ENCODE results near the gene NID1.

DNA sequence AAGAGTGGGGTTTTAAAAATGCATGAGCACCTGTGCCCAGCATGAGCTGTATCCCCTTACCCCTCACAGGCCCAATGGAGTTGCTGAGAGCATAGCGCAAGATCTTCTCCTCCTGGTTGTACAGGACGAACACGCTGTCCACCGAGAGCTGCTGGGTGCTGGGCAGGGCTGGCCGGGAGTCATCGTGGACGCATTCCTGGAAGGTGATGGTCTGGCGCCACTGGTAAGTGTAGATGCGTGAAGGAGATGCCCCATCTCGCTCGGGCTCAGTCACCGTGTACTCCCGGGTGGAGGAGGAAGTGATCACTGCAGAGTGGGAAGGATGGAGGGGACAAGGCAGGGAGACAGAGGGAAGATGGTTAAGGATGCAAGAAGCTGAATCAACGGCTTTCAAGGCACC, 39.1 kb downstream of the NID1 start:
- TF ChIP-seq, protein P1, sequence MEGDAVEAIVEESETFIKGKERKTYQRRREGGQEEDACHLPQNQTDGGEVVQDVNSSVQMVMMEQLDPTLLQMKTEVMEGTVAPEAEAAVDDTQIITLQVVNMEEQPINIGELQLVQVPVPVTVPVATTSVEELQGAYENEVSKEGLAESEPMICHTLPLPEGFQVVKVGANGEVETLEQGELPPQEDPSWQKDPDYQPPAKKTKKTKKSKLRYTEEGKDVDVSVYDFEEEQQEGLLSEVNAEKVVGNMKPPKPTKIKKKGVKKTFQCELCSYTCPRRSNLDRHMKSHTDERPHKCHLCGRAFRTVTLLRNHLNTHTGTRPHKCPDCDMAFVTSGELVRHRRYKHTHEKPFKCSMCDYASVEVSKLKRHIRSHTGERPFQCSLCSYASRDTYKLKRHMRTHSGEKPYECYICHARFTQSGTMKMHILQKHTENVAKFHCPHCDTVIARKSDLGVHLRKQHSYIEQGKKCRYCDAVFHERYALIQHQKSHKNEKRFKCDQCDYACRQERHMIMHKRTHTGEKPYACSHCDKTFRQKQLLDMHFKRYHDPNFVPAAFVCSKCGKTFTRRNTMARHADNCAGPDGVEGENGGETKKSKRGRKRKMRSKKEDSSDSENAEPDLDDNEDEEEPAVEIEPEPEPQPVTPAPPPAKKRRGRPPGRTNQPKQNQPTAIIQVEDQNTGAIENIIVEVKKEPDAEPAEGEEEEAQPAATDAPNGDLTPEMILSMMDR (IDR thresholded peaks at IDR 0.05) = no peak
- TF ChIP-seq POLR2A (IDR thresholded peaks at IDR 0.05) = no peak

All from heart left ventricle (tissue), 13 donors.